ENCODE data around the gene SLC32A1.
A peak's percentile ranks its signal among the peaks of the same experiment; 100 is the strongest.

- no peak for TF ChIP-seq POLR2A (IDR thresholded peaks at IDR 0.05)
- peak in 1 of 5 experiments; percentile 1 for TF ChIP-seq CTCF (IDR thresholded peaks at IDR 0.05)
These were observed 7.4 kb downstream of the SLC32A1 start for GRCh38 chr20:38731738-38732113.

Data from tibial nerve (tissue), 3 donors.